ENCODE results near the gene MAPKAPK5.
"Not testable (repeated sequence)": the region's sequence is repeated elsewhere in the genome, so short reads cannot be mapped to it uniquely, and the experiment has no call there.

The MAPKAPK5 gene

DNA sequence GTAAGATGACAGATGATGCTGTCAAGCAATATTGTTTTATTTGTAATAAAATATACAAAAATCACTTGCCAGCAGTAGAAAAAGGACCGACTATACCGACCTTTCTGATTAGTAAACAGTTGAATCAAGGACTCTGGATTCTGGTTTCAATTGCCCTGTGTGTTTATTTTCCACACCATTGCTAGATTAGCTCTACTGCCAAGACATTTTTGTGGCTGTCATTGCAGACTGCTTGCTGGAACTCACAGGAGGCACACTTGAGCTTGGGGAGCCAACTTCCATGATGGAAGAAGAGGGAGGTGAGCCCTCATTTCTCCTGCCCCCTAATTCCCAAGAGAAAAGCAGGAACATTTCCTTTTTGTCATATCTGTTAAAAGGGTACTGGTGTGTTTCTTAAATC lies 51.3 kb downstream of the MAPKAPK5 start:
- no peak for DNase-seq

DNA sequence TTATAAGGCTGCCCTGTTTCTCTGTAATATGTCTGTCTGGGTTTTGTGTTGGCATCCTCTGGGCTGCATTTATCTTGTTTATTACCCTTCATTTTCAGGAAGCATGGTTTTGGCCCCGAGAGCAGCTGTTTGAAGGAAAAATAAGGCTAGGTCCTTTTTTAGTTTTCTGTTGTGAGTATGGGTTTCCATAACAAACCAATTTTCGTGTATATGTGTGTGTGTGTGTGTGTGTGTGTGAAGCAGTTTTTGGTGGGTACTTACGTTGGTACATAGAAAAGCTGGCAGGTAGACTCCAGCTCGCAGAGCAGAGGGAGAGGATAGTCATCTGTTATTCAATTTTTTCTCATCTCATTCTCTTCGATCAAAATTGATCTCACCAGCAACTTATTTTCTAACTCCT lies 52.5 kb downstream of the MAPKAPK5 start:
- no peak for DNase-seq

DNA sequence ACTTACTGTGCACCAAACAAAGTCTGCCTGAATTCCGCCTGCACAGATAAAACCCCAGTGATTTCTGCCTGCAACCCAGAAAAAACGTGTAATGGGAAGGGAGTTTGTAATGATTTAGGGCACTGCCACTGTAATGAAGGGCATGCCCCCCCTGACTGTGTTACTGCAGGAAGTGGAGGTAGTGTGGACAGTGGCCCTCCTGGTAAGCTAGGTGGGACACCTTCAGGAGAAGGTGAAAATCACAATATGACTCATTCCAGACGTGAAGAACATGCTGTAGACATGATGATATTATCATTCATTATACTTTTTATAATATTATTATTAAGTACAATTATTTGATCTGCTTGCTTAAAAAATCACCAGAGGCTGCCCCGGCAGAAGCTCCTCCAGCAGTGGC lies 59.2 kb downstream of the MAPKAPK5 start:
- no peak for DNase-seq

DNA sequence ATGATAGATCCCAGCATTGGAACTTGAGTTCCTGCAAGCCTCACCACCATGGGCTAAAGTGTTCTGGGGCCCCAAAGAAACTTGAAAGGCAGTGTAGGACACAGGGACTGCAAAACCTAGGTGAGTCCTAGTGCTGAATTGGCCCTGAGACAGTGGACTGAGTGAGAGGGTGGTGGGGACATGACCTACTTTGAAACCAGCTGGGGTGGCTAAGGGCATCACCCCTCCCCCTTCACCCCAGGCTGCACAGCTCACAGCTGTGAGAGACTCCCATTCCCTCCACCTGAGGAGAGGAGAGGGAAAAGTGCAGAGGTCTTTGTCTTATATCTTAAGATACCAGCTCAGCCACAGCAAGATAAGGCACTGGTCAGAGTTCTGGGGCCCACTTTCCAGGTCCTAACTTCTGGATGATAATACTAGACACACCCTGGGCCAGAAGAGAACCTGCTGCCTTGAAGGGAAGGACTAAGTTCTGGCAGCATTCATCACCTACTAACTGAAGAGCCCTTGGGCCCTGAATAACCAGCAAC lies 62.5 kb downstream of the MAPKAPK5 start:
- DNase-seq, result no peak

DNA sequence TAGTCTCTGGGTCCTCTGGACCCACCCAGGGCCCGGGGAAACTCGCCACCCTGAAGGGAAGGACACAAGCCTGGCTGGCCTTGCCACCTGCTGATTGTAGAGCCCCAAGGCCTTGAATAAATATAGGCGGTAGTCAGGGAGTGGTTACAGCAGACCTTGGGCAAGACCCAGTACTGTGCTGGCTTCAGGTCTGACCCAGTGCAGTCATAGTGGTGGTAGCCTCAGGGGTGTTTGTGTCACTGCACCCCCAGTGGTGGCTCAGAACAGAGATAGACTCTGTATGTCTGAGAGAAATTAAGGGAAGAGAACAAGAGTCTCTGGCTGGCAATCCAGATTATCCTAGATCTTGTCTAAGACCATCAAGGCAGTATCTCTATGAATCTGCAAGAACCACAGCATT lies 63.5 kb downstream of the MAPKAPK5 start:
- no peak for DNase-seq

DNA sequence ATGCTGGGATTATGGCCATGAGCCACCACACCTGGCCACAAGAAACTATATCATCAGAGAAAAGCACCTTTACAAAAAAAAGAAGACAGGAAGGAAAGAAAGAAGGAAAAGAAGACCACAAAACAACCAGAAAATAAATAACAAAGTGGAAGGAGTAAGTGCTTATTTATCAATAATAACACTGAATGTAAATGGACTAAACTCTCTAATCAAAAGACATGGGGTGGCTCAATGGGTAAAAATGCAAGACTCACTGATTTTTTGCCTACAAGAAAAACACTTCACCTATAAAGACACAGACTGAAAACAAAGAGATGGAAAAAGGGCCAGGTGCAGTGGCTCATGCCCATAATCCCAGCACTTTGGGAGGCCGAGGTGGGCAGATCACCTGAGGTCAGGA lies 65.7 kb downstream of the MAPKAPK5 start:
- no peak for DNase-seq

DNA sequence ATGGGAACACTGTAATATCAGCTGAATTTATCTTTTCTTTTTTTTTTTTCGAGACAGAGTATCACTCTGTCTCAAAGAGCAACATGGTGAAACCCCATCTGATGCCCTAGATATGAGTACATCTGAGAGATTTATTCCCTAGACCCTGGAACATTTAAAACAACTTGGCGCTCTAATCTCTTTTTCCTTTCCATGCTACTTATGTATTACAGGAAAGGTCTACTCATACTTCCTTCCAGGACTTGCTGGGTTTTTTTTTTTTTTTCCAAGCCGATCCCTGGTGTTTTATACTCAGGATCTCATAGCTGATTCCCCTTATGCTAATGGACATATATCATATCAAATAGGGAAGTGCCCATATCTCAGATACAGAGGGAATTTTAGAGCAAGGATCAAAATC lies 83.1 kb downstream of the MAPKAPK5 start:
- no peak for DNase-seq

DNA sequence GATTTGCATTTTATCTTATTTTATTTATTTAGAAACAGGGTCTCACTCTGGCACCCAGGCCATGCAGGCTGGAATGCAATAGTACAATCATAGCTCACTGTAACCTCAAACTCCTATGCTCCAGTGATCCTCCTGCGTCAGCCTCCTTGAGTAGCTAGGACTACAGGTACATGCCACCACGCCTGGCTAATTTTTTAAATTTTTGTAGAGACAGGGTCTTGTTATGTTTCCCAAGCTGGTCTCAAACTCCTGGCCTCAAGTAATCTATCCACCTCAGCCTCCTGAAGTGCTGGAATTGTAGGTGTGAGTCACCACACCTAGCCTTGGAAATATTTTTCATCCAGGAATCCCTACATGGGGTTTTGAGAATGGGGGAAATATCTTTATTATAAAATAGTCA lies 84.6 kb downstream of the MAPKAPK5 start:
- no peak for DNase-seq

DNA sequence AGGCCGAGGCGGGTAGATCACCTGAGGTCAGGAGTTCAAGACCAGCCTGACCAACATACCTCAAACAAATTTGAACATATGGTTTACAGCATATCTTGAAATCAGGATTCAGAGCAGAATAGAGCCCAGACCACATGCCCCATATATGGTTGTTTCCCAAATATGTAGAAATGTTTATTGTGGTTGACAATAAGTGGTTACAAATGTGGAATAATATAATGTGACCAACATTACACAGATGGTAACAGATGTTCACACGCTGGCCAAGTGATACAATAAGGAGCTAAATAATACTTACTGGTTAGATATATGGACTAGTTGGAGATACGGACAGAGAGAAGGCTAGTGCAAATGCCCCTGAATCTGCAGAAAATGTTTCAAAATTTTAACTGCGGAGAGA lies 85.3 kb downstream of the MAPKAPK5 start:
- no peak for DNase-seq

DNA sequence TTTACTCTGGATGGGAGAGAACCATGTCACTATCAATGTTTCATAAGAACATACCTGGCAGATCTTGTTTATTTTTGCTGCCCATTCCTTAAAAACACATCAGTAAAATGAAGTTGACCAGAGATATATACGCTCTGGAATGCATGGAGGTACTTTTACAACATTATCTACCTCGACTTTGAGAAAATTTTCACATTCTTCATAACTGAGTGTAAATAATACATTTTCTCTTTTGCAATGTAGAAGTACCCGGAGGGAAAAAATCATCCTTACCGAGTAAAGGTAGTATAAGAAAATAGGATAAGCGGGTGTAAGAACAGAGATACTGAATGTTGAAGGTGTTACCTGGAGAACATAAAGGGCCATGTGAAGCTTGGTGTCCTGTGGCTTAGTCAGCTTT lies 90.2 kb downstream of the MAPKAPK5 start:
- no peak for DNase-seq

DNA sequence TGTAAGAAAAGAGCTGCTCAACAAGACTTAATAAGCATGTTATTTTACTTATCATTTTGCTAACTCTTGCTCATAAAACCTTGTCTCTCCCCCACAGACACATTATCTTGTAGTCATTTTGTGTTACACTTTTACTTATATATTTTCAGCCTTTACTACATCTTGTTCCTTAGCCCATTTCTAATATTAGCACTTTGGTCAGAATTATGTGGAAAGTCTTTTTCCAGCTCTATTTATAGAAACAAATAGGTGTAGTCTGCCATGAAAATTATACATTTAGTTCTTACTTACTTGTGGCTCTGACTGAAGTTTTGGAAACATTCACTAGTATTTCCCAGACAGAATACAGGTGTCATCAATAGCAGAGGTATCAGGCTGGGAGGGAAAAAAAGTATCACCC lies 94.8 kb downstream of the MAPKAPK5 start:
- DNase-seq, result no peak

DNA sequence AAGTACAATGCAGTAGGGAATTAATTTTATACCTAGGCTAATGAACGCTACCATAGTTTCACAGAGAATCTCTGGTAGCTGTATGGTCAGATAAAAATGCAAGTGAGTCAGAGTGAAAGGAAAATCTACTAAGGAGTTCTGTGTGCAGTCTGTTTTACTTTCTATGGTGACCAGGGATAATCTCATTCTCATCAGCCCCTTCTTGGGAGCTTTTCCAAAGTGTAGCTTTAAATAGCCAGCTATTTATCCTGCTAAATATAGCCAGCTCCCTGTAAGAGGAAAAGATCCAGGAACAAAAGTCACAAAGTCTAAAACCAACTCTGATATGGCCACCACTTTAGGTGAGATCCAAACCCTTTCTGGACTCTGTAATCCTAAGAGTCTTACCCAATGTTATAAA lies 95.4 kb downstream of the MAPKAPK5 start:
- no peak for DNase-seq

DNA sequence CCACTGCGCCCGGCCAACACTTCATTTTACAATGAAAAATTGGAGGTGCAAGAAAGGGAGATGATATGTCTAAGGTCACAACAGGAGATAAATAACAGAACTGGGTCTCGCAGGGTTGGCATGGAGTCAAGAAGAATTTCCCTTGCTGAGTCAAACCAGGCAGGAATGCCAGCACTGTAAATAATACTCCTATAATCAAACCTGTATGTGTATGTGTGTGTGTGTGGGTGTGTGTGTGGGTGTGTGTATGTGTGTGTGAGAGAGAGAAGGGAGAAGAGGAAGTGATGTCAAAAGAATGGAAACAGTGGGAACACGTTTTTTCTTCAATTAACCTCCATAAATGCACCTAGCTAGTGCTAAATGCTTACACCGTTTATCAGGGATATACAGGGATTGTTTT lies 100.5 kb downstream of the MAPKAPK5 start:
- no peak for DNase-seq

DNA sequence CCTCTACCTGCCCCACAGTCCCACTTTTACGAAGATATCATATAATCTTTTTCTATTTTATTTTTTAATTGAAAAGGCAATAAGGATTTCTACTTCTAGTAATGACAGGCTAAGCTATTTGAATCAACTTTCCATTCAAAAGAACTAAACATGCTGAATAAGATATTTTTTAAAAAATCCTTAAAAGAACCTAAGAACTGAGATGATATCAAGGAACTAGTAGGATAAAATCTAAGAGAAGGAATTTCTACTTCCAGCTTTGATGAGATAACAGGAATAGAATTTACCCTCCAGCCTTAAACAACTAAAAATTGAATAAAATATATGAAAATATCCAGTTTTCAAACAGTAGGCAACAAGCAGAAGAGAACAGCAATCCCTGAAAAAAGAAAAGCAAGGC lies 101.9 kb downstream of the MAPKAPK5 start:
- DNase-seq, result no peak

DNA sequence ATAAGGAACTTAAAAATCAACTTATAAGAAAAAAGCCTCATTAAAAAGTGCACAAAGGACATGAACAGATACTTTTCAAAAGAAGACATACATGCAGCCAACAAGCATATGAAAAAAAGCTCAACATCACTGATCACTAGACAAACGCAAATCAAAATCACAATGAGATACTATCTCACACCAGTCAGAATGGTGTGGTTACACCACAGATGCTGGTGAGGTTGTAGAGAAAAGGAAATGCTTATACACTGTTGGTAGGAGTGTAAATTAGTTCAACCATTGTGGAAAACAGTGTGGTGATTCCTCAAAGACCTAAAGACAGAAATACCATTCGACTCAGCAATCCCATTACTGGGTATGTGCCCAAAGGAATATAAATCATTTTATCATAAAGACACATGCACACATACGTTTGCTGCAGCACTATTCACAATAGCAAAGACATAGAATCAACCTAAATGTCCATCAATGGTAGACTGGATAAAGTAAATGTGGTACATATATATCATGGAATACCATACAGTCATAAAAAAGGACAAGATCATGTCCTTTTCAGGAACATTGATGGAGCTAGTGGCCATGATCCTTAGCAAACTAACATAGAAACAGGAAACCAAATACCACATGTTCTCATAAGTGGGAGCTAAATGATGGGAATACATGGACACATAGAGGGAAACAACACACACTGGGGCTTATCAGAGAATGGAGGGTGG lies 109.1 kb downstream of the MAPKAPK5 start:
- DNase-seq, result not testable (repeated sequence)

Measured in stimulated activated CD4-positive, alpha-beta T cell treated with anti-CD3 and anti-CD28 coated beads, Interleukin-2, amount 100 ng/mL, for 24 hours (primary cell).